H9 (cell line): Measurements from ENCODE around the gene FKBP8. TPM values are rescaled to one million over a fixed set of nuclear protein-coding genes. Genes with fewer than 3 reads are reported as not detected.

Source experiments
- DNase-seq: peaks from one replicate; pipeline ENCODE4 v3.0.0-alpha.2; 2017
- H2AFZ ChIP-seq: one replicate; pipeline ENCODE4 v1.6.1; 2013; ENCODE audit warnings: mild to moderate bottlenecking, low read length, control low read depth, moderate library complexity
- H2AK5ac ChIP-seq: 2 replicates; pipeline ENCODE4 v1.6.1; 2013; ENCODE audit warnings: low read length, control low read depth, mixed read lengths; ENCODE audit not compliant: insufficient read length
- H2BK120ac ChIP-seq: one replicate; pipeline ENCODE4 v1.6.1; 2013; ENCODE audit warnings: low read depth, mild to moderate bottlenecking, low read length, control low read depth, inconsistent platforms; ENCODE audit not compliant: poor library complexity, severe bottlenecking
- H2BK12ac ChIP-seq: 2 replicates; pipeline ENCODE4 v1.6.1; 2013; ENCODE audit warnings: low read length, control low read depth, mixed read lengths, low read depth; ENCODE audit not compliant: insufficient read length
- H2BK15ac ChIP-seq: 2 replicates; pipeline ENCODE4 v1.6.1; 2013; ENCODE audit warnings: low read depth, low read length, control low read depth
- H2BK20ac ChIP-seq: one replicate; pipeline ENCODE4 v1.6.1; 2013; ENCODE audit warnings: low read depth, mild to moderate bottlenecking, low read length, control low read depth, inconsistent platforms; ENCODE audit not compliant: poor library complexity, severe bottlenecking
- H2BK5ac ChIP-seq: 2 replicates; pipeline ENCODE4 v1.6.1; 2013; ENCODE audit warnings: low read length, control low read depth, mixed read lengths; ENCODE audit not compliant: insufficient read length
- H3K14ac ChIP-seq: 2 replicates; pipeline ENCODE4 v1.6.1; 2013; ENCODE audit warnings: low read length, control low read depth; ENCODE audit not compliant: insufficient read depth
- H3K18ac ChIP-seq: 2 replicates; pipeline ENCODE4 v1.6.1; 2013; ENCODE audit warnings: low read depth, mild to moderate bottlenecking, mixed read lengths, low read length, control low read depth; ENCODE audit not compliant: insufficient read length
- H3K23ac ChIP-seq: 2 replicates; pipeline ENCODE4 v1.6.1; 2013; ENCODE audit warnings: low read length, control low read depth, mixed read lengths, low read depth; ENCODE audit not compliant: insufficient read length
- H3K23me2 ChIP-seq: 2 replicates; pipeline ENCODE4 v1.6.1; 2013; ENCODE audit warnings: low read depth, mild to moderate bottlenecking, mixed read lengths, low read length, control low read depth; ENCODE audit not compliant: insufficient read length, poor library complexity, severe bottlenecking
- H3K27ac ChIP-seq: 2 replicates; pipeline ENCODE4 v1.5.1; 2013; ENCODE audit warnings: low read length, control low read depth, mixed read lengths, low read depth; ENCODE audit not compliant: insufficient read length
- H3K27me3 ChIP-seq: 2 replicates; pipeline ENCODE4 v1.6.1; 2013; ENCODE audit warnings: low read length, control low read depth, inconsistent platforms; ENCODE audit not compliant: insufficient read depth
- H3K4ac ChIP-seq: 2 replicates; pipeline ENCODE4 v1.6.1; 2013; ENCODE audit warnings: low read depth, mild to moderate bottlenecking, control low read depth, inconsistent platforms, low read length, moderate library complexity
- H3K4me1 ChIP-seq: 2 replicates; pipeline ENCODE4 v1.6.1; 2013; ENCODE audit warnings: low read length, control low read depth, inconsistent platforms; ENCODE audit not compliant: insufficient read depth
- H3K4me2 ChIP-seq: 2 replicates; pipeline ENCODE4 v1.6.1; 2013; ENCODE audit warnings: low read length, control low read depth, mixed read lengths; ENCODE audit not compliant: insufficient read length, insufficient read depth
- H3K56ac ChIP-seq: 2 replicates; pipeline ENCODE4 v1.6.1; 2013; ENCODE audit warnings: low read depth, mild to moderate bottlenecking, mixed read lengths, low read length, control low read depth; ENCODE audit not compliant: insufficient read length
- H3K79me1 ChIP-seq: 2 replicates; pipeline ENCODE4 v1.6.1; 2013; ENCODE audit warnings: low read depth, mild to moderate bottlenecking, moderate library complexity, low read length, control low read depth, inconsistent platforms; ENCODE audit not compliant: insufficient read depth, poor library complexity, severe bottlenecking
- H3K79me2 ChIP-seq: 2 replicates; pipeline ENCODE4 v1.6.1; 2013; ENCODE audit warnings: low read length, control low read depth, inconsistent platforms; ENCODE audit not compliant: insufficient read depth
- H3K9ac ChIP-seq: 2 replicates; pipeline ENCODE4 v1.6.1; 2013; ENCODE audit warnings: low read length, control low read depth, mixed read lengths; ENCODE audit not compliant: insufficient read length; ENCODE audit errors: extremely low read depth
- H3K9me3 ChIP-seq: one replicate; pipeline ENCODE4 v1.6.1; 2013; ENCODE audit warnings: low read depth, low read length, inconsistent platforms; ENCODE audit not compliant: control insufficient read depth
- H3T11ph ChIP-seq: one replicate; pipeline ENCODE4 v1.6.1; 2013; ENCODE audit warnings: mild to moderate bottlenecking, low read length, control low read depth, inconsistent platforms
- H4K20me1 ChIP-seq: one replicate; pipeline ENCODE4 v1.6.1; 2013; ENCODE audit not compliant: control insufficient read depth, insufficient read length, insufficient read depth
- H4K5ac ChIP-seq: 2 replicates; pipeline ENCODE4 v1.6.1; 2013; ENCODE audit warnings: low read depth, mild to moderate bottlenecking, mixed read lengths, low read length, control low read depth; ENCODE audit not compliant: insufficient read length
- H4K8ac ChIP-seq: replicated peaks from 2 replicates; pipeline ENCODE4 v1.6.1; 2013; ENCODE audit warnings: low read length, control low read depth, mixed read lengths, low read depth; ENCODE audit not compliant: insufficient read length
- H4K91ac ChIP-seq: 2 replicates; pipeline ENCODE4 v1.6.1; 2013; ENCODE audit warnings: low read depth, mild to moderate bottlenecking, moderate library complexity, mixed read lengths, low read length, control low read depth; ENCODE audit not compliant: insufficient read length
- H3K27ac Mint-ChIP-seq, 3 experiments: 2 replicates in 2 of 3; 3 replicates in 1 of 3; pipeline ENCODE4 v1.8.0; 2020 to 2021; ENCODE audit warnings: mixed read lengths in 3 of 3, mild to moderate bottlenecking in 1 of 3, moderate library complexity in 1 of 3
- H3K27me3 Mint-ChIP-seq: 2 replicates; pipeline ENCODE4 v1.8.0; 2021; ENCODE audit warnings: low read depth, mild to moderate bottlenecking, moderate library complexity, mixed read lengths
- H3K36me3 Mint-ChIP-seq, 3 experiments: 2 replicates in 2 of 3; 3 replicates in 1 of 3; pipeline ENCODE4 v1.8.0; 2020 to 2021; ENCODE audit warnings: low read depth in 3 of 3, mixed read lengths in 3 of 3; ENCODE audit not compliant: insufficient read depth in 1 of 3
- H3K4me1 Mint-ChIP-seq, 2 experiments: 2 replicates each; pipeline ENCODE4 v1.8.0; 2020; ENCODE audit warnings: mixed read lengths in 2 of 2
- H3K4me3 Mint-ChIP-seq, 2 experiments: 2 replicates in 1 of 2; 3 replicates in 1 of 2; pipeline ENCODE4 v1.8.0; 2020 to 2021; ENCODE audit warnings: mild to moderate bottlenecking in 2 of 2, mixed read lengths in 2 of 2, moderate library complexity in 1 of 2
- H3K9me3 Mint-ChIP-seq, 2 experiments: 2 replicates in 1 of 2; 3 replicates in 1 of 2; pipeline ENCODE4 v1.8.0; 2020; ENCODE audit warnings: mild to moderate bottlenecking in 2 of 2, mixed read lengths in 2 of 2, moderate library complexity in 1 of 2
- CTCF ChIP-seq: fragments of 200-600 bp; sonication (generic); conservative IDR thresholded peaks from 3 replicates; pipeline ENCODE4 v1.8.0; 2021; ENCODE audit warnings: antibody characterized with exemption, mild to moderate bottlenecking
- WGBS: extraction: QIAGEN DNeasy Blood & Tissue Kit; methylation state at CpG from one replicate; pipeline ENCODE4 v1.1.7; 2013; ENCODE audit warnings: missing lambda C conversion rate, low lambda C conversion rate, mixed read lengths; ENCODE audit not compliant: insufficient read length; ENCODE audit errors: extremely low coverage; 5-methylcytosine and 5-hydroxymethylcytosine counted together
- total RNA-seq: library from RNA; stranded (reverse); gene quantifications from 2 replicates; pipeline ENCODE4 v1.2.1, GENCODE V29; 2021

FKBP8 gene
- total RNA-seq, 1 experiment from 2014 or later = 308 TPM

GRCh38 chr19:18517606-18518005 lies 25.8 kb downstream of the FKBP8 start:
- no peak overlapping the region for H2BK15ac ChIP-seq
- H4K8ac ChIP-seq = no peak overlapping the region
- H2AK5ac ChIP-seq = no peak overlapping the region
- H2BK20ac ChIP-seq = no peak overlapping the region
- H3K9ac ChIP-seq = no peak overlapping the region
- H3K4me1 ChIP-seq = peaks cover 3% of the 10 kb centered on the region; the same call in 1 of the 2 replicates
- H3K23ac ChIP-seq = no peak overlapping the region
- H2BK12ac ChIP-seq = no peak overlapping the region
- Mint-ChIP-seq H3K36me3 (no peaks in the 10 kb centered on the region), H3K4me3 (no peak overlapping the region), H3K27me3 (no peaks in the 10 kb centered on the region), H3K27ac (no peak overlapping the region; a peak in 1 of 7 replicates), H3K9me3 (no peaks in the 10 kb centered on the region), H3K4me1 (peaks cover 27 to 31% of the 10 kb centered on the region in 2 experiments)
- peaks cover 14% of the 10 kb centered on the region for H3K79me2 ChIP-seq
- no peaks in the 10 kb centered on the region for H3K9me3 ChIP-seq
- H2BK120ac ChIP-seq = no peak overlapping the region
- H3K14ac ChIP-seq = no peak overlapping the region
- no CpG with 5 or more reads among the region's 4 CpGs for WGBS
- H4K91ac ChIP-seq = no peak overlapping the region
- no peak overlapping the region for H3K18ac ChIP-seq
- H3K27ac ChIP-seq = no peak overlapping the region
- peaks cover 12% of the 10 kb centered on the region for H3K23me2 ChIP-seq
- H3K4me2 ChIP-seq = no peak overlapping the region
- H3K27me3 ChIP-seq = no peaks in the 10 kb centered on the region
- no peak overlapping the region for H3K56ac ChIP-seq
- H2BK5ac ChIP-seq = no peak overlapping the region
- H2AFZ ChIP-seq = no peak overlapping the region
- H3T11ph ChIP-seq = no peak overlapping the region
- H4K20me1 ChIP-seq = no peaks in the 10 kb centered on the region
- peaks cover 4% of the 10 kb centered on the region for H3K79me1 ChIP-seq
- no peak for DNase-seq
- TF ChIP-seq CTCF = no peak
- no peak overlapping the region for H4K5ac ChIP-seq
- no peak overlapping the region for H3K4ac ChIP-seq
